ENCODE data around the gene HDAC8. TPM values are rescaled to one million over a fixed set of nuclear protein-coding genes. Genes with fewer than 3 reads are reported as not detected.

The HDAC8 gene
- total and polyA plus RNA-seq, 9 of the 15 experiments (the other 6 are each of a cell fraction or from before 2014, with no cell fraction given), result 18.9 to 53.8 (median 28.7) TPM

- TF ChIP-seq FOXM1 (IDR thresholded peaks at IDR 0.05; ENCODE audit: low read depth), result no peak
- no peak for TF ChIP-seq FOXM1 (CRISPR knock-in tag; IDR thresholded peaks at IDR 0.05; ENCODE audit: low read depth)
- TF ChIP-seq SIX5 (IDR thresholded peaks at IDR 0.05; ENCODE audit: borderline replicate concordance in 1 of 2, insufficient read depth in 1 of 2, low read depth in 1 of 2, low read length in 2 of 2), result no peak
- no peak for TF ChIP-seq MTF1 (CRISPR knock-in tag; IDR thresholded peaks at IDR 0.05; ENCODE audit: borderline replicate concordance)
- TF ChIP-seq MNT (conservative IDR thresholded peaks at IDR 0.05), result no peak
- no peak for TF ChIP-seq BRF1 (IDR thresholded peaks at IDR 0.05; ENCODE audit: borderline replicate concordance, extremely low read depth, insufficient read length)
- no peak for TF ChIP-seq ZBTB2 (IDR thresholded peaks at IDR 0.05)
- no peak for TF ChIP-seq COPS2 (conservative IDR thresholded peaks at IDR 0.05)
- TF ChIP-seq ATF3 (IDR thresholded peaks at IDR 0.05), result peak; percentile 74
- no peak for TF ChIP-seq ATF3 (CRISPR knock-in tag; conservative IDR thresholded peaks at IDR 0.05)
- TF ChIP-seq HDAC3 (IDR thresholded peaks at IDR 0.05; ENCODE audit: borderline replicate concordance, partially characterized antibody), result no peak
- no peak for TF ChIP-seq ZNF398 (CRISPR knock-in tag; IDR thresholded peaks at IDR 0.05)
- no peak for TF ChIP-seq CBX3 (IDR thresholded peaks at IDR 0.05; ENCODE audit: borderline replicate concordance in 1 of 2, low read length in 2 of 2)
- TF ChIP-seq POLR2AphosphoS2 (IDR thresholded peaks at IDR 0.05; ENCODE audit: low read length), result no peak
Observed at GRCh38 chrX:72280321-72280845, 292.3 kb downstream of the HDAC8 start (continued).
